ENCODE results near the gene PRG3.

DNA sequence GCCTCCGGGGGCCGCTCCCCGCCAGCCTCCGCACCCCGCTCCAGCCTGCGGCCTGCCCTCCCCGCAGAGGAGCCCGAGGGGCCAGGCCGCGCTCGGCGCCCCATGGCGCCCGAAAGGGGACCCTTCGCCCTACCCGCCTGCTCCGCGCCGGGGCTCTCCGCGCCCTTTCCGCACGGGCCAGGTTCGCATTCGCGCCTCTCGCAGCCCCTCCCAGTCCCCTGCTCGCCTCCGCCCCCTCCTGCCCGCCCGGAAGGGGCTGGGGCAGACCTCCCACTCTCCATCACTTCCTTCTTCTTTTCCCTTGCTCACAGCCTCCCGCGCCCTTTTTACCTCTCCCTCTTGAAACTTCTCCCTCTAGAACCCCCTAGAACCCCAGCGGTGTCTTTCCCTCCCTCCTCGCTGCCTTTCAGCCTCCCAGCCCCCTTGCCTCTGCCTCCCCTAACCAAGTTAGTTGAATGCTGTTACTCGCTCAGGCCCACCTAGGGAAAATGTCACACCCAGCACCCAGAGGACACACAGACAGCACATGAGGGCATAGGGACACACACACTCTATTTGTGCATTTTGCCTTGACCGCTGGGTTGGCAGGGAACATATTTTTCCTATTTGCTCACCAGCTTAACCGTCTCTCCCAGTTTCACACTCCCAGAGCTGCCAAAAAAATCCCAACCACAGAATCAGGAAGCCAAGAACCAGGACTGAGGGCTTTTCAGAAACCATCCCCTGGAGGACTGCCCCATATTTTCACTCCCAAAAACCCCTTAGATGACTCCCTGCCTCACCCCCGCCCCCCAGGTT lies 46.2 kb upstream of the PRG3 start, which contains the start of gene SLC43A3:
- TF ChIP-seq, protein P1, sequence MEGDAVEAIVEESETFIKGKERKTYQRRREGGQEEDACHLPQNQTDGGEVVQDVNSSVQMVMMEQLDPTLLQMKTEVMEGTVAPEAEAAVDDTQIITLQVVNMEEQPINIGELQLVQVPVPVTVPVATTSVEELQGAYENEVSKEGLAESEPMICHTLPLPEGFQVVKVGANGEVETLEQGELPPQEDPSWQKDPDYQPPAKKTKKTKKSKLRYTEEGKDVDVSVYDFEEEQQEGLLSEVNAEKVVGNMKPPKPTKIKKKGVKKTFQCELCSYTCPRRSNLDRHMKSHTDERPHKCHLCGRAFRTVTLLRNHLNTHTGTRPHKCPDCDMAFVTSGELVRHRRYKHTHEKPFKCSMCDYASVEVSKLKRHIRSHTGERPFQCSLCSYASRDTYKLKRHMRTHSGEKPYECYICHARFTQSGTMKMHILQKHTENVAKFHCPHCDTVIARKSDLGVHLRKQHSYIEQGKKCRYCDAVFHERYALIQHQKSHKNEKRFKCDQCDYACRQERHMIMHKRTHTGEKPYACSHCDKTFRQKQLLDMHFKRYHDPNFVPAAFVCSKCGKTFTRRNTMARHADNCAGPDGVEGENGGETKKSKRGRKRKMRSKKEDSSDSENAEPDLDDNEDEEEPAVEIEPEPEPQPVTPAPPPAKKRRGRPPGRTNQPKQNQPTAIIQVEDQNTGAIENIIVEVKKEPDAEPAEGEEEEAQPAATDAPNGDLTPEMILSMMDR (conservative IDR thresholded peaks at IDR 0.05 in 1 of 2, IDR thresholded peaks at IDR 0.05 in 1 of 2; ENCODE audit: extremely low read depth in 1 of 2, insufficient read depth in 1 of 2, low read depth in 1 of 2, low read length in 2 of 2) = no peak
- no peak for TF ChIP-seq EZH2 (IDR thresholded peaks at IDR 0.05; ENCODE audit: borderline replicate concordance, low read length)

Data from mammary epithelial cell (primary cell).